Stimulated activated CD8-positive, alpha-beta memory T cell treated with anti-CD3 and anti-CD28 coated beads, Interleukin-7, amount 100 ng/mL, for 1 hour (primary cell): ENCODE data around the gene TDRD10.

Experiments
- DNase-seq, 2 donors: peaks; one replicate each; pipeline ENCODE4 v3.0.0-alpha.2; 2020; ENCODE audit warnings: low read depth in 2 of 2

Gene TDRD10

GRCh38 chr1:154578058-154578418 lies 76.0 kb downstream of the TDRD10 start:
- DNase-seq, result no peak

GRCh38 chr1:154579374-154579773 lies 77.4 kb downstream of the TDRD10 start:
- DNase-seq, result no peak

- no peak for DNase-seq
Observed at GRCh38 chr1:154581766-154582165, 79.7 kb downstream of the TDRD10 start.

GRCh38 chr1:154582885-154583284 lies 80.9 kb downstream of the TDRD10 start:
- no peak for DNase-seq

GRCh38 chr1:154583773-154584172 lies 81.8 kb downstream of the TDRD10 start:
- DNase-seq, result no peak

DNA sequence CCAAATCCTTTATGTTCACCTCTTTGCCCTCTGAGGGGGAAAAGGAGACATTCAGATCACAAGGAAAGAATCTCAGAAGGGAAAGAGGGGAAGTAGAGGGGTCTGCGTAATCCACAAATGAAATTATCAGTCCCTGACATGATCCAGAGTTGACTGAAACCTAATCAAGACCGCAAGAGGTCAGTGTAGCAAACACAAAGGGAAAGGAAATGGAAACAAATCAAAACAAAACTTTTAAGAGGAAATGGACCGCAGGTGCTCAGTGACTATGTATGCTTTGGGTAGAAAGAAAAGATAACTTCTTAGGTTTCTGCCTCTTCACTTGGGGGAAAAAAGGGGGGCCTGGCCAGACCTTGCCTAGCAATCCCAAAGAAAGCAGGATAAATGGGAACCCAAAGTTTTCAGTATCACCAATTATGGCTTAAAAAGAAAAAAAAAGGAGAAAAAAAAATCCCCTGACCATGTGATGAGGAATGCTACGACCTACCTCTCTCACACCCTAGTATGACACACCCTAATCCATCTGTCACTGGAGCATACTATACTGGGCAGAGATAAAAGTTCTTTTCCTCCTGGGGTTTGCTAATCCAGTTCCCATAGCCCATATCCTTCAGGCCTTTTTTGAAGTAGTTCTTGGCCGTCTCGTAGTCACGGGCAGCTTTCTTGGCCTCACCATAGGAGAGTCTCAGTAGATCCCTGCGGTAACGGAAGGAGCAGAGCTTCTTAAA lies 82.4 kb downstream of the TDRD10 start:
- no peak for DNase-seq

- DNase-seq, result no peak
Observed at GRCh38 chr1:154586231-154586630, 84.2 kb downstream of the TDRD10 start.

- DNase-seq, result no peak
Observed at GRCh38 chr1:154586641-154587040, 84.6 kb downstream of the TDRD10 start.

GRCh38 chr1:154589780-154590179 lies 87.8 kb downstream of the TDRD10 start:
- DNase-seq, result no peak

GRCh38 chr1:154590756-154591155 lies 88.7 kb downstream of the TDRD10 start:
- DNase-seq, result no peak

DNA sequence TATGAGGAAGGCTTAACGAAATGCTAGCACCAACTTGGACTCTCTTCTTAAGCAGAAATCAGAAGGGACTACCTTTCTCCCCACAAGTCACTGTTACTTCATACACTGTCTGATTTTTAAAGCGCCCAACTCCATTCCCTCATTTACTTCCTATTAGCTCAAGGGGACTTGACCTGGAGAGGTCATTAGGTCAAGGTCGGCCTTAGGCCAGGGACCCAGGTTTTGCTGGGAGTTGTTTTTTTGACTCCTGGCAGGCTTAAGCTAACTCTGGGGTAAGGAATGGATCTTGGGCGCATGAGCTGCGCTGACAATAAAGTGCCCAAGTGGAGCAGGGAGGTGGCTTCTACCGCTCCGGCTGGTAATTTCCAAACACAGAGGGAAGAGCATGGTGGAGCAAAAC lies 89.2 kb downstream of the TDRD10 start:
- no peak for DNase-seq

- DNase-seq, result no peak
Observed at GRCh38 chr1:154593390-154593789, 91.4 kb downstream of the TDRD10 start.

DNA sequence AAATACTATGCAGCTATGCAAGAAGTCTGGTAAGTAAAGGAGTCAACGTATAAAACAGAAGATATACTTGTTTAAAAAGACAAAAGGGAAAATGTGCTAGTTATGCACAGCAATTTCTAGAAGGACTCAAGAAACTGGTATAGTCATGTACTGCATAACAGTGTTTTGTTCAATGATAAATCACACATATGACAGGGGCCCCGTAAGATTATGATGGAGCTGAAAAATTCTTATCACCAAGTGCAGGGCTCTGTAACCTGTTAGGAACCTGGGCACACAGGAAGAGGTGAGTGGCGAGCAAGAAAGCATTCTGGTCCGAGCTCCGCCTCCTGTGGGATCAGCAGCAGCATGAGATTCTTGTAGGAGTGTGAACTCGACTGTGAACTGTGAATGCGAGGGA lies 92.8 kb downstream of the TDRD10 start:
- no peak for DNase-seq

DNA sequence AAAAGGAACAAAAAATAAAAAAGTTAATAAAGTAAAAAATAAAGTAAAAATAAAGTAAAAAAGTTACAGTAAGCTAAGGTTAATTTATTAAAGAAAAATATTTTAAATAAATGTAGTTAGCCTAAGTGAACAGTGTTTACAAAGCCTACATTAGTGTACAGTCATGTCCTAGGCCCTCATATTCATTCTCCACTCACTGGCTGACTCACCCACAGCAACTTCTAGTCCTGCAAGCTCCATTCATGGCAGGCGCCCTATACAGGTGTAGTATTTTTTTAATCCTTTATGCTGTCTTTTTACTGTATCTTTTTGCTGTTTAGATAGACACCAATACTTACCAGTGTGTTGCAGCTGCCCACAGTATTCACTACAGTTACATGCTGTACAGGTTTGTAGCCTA lies 93.6 kb downstream of the TDRD10 start:
- no peak for DNase-seq
